A549 treated with DMSO at 1 μM for 4 hours (cell line): ENCODE results near the gene RBBP5. TPM values are rescaled to one million over a fixed set of nuclear protein-coding genes. Genes with fewer than 3 reads are reported as not detected.

Source experiments
- total RNA-seq: library from RNA; stranded (reverse); fragments of 200-300 nt; extraction: Qiagen RNA extraction; gene quantifications from 5 replicates; pipeline ENCODE4 v1.2.3, GENCODE V29; 2022; ENCODE audit warnings: low read depth

The RBBP5 gene
- total RNA-seq, result 12.4 to 16.0 TPM (median 14.4 TPM) in 5 replicates

GRCh38 chr1:205121660-205122488 lies at the start of gene RBBP5:
Gene RBBP5, minus strand, starts transcription at chr1:205121978. Its CDS starts 105 bp downstream, at chr1:205121873.

GRCh38 chr1:205084360-205084759 lies 37.4 kb downstream of the RBBP5 start, which contains the start of gene TMEM81:
Gene TMEM81, minus strand, starts transcription at chr1:205084460. Its CDS starts 140 bp downstream, at chr1:205084320.

GRCh38 chr1:205042911-205043806 lies 78.6 kb downstream of the RBBP5 start, which contains the start of gene CNTN2:
Gene CNTN2, plus strand, starts transcription at chr1:205043212. Its CDS starts 9,974 bp downstream, at chr1:205053186.

Other genes starting within 250 kb of the RBBP5 start
- gene CNTN2, start 78.8 kb downstream of the RBBP5 start, total RNA-seq, result 0.03 to 0.19 TPM (median 0.03 TPM) in 3 of 5 replicates, not detected in the others
- gene TMEM81, start 37.5 kb downstream of the RBBP5 start, total RNA-seq, result 2.2 to 3.5 TPM (median 2.6 TPM) in 5 replicates
- 9.1 to 12.2 TPM (median 11.1 TPM) in 5 replicates for gene DSTYK, start 89.7 kb upstream of the RBBP5 start, total RNA-seq
- 2.8 to 3.3 TPM (median 3.1 TPM) in 5 replicates for gene TMCC2, start 106.0 kb upstream of the RBBP5 start, total RNA-seq
- gene NUAK2, start 199.8 kb upstream of the RBBP5 start, total RNA-seq, result 28.8 to 38.0 TPM (median 35.3 TPM) in 5 replicates
- 0.36 to 0.81 TPM (median 0.58 TPM) in 5 replicates for gene KLHDC8A, start 234.9 kb upstream of the RBBP5 start, total RNA-seq